HL-60 (cell line): ENCODE results near the gene SEMA4G.
A peak's percentile ranks its signal among the peaks of the same experiment; 100 is the strongest.

ENCODE experiments used
- DNase-seq, 2 experiments: peaks; one replicate each; pipeline ENCODE4 v3.0.0-alpha.2; 2010 to 2020; ENCODE audit warnings: low read depth in 1 of 2, low spot score in 1 of 2
- H3K27ac ChIP-seq: fragments of 250-450 bp; sonication (Bioruptor Pico); replicated peaks from 2 replicates; pipeline ENCODE4 v1.5.1; 2020; ENCODE audit warnings: mild to moderate bottlenecking, moderate library complexity
- H3K27me3 ChIP-seq: fragments of 250-450 bp; sonication (Bioruptor Pico); 2 replicates; pipeline ENCODE4 v1.5.1; 2021; ENCODE audit warnings: mild to moderate bottlenecking, moderate library complexity; ENCODE audit not compliant: insufficient read depth, poor library complexity, severe bottlenecking
- H3K4me3 ChIP-seq: replicated peaks from 2 replicates; pipeline ENCODE4 v1.5.1; 2011; ENCODE audit warnings: mild to moderate bottlenecking, control low read depth, low read length; ENCODE audit not compliant: insufficient read depth
- CTCF ChIP-seq: IDR thresholded peaks from one replicate; pipeline ENCODE4 v1.5.1; 2011; ENCODE audit warnings: low read length, control low read depth, inconsistent platforms; ENCODE audit not compliant: insufficient read depth
- GABPA ChIP-seq: IDR thresholded peaks from 2 replicates; pipeline ENCODE4 v1.6.1; 2012; ENCODE audit warnings: low read depth
- POLR2AphosphoS5 ChIP-seq: IDR thresholded peaks from 2 replicates; pipeline ENCODE4 v1.6.1; 2012; ENCODE audit warnings: low read depth
- REST ChIP-seq: IDR thresholded peaks from 2 replicates; pipeline ENCODE4 v1.6.1; 2012; ENCODE audit warnings: low read depth; ENCODE audit not compliant: insufficient replicate concordance
- SPI1 ChIP-seq: IDR thresholded peaks from 2 replicates; pipeline ENCODE4 v1.6.1; 2012; ENCODE audit warnings: low read depth, mild to moderate bottlenecking, borderline replicate concordance

SEMA4G gene

GRCh38 chr10:100968062-100968736 lies 1.1 kb upstream of the SEMA4G start:
- TF ChIP-seq SPI1 (no peak), REST (no peak)
- no peaks in the 10 kb centered on the region for H3K27me3 ChIP-seq
- no peak overlapping the region for H3K4me3 ChIP-seq
- no peak for DNase-seq
- H3K27ac ChIP-seq = no peak overlapping the region

GRCh38 chr10:100968863-100969186 lies 479 bp upstream of the SEMA4G start:
- Histone ChIP-seq H3K4me3 (peak overlapping the region; percentile 29; the same call in 1 of the 2 replicates), H3K27ac (no peak overlapping the region), H3K27me3 (no peaks in the 10 kb centered on the region)
- no peak for DNase-seq
- TF ChIP-seq SPI1 (no peak), CTCF (no peak), GABPA (no peak), REST (no peak), POLR2AphosphoS5 (no peak)

GRCh38 chr10:100970076-100970913 lies 991 bp downstream of the SEMA4G start:
- H3K27me3 ChIP-seq = no peaks in the 10 kb centered on the region
- TF ChIP-seq GABPA (no peak), POLR2AphosphoS5 (no peak), SPI1 (no peak), REST (no peak), CTCF (no peak)
- H3K4me3 ChIP-seq = no peak overlapping the region
- no peak for DNase-seq
- no peak overlapping the region for H3K27ac ChIP-seq
